ENCODE measurements around the gene ANKRD6.

ANKRD6 gene

DNA sequence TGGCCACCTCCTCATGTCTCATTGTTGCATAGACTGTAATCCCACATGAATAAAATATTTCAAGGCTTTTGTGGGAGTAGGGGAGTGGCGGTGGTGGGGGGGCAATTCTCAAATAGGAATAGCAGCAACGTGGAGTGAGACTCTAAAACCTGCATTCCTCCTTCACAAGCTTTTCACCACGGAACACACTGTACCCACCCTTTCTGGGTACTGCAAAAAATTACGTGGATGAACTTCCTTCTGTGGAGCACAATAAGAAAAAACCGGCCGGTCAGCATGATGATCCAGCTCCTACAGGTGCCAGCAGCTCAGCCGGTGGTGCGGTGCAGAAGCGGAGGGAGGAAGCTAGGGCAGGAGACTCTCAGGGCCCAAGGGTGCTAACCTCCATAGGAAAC is 19.9 kb upstream of the ANKRD6 start:
- DNase-seq (ENCODE audit: low read depth in 2 of 2), result no peak

DNA sequence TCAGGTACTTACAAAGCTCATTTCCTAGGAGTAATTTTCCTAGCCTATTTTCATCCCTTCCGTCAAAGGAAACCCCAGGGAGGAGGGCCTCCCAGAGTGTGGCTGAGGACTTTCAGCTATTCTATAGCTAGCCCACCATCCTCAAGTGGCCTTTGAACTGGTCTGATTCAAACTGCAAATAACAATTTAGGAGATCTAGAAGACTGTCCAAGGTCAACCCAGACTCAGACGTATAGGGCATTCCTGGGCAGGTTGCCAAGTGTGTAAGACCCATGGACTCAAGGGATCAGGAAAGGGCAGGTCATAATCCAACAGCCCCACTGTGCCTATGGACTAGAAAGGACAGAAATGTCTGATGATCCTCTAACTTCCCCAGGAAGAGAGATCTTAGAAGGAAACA is 18.7 kb upstream of the ANKRD6 start:
- no peak for DNase-seq (ENCODE audit: low read depth in 2 of 2)

DNA sequence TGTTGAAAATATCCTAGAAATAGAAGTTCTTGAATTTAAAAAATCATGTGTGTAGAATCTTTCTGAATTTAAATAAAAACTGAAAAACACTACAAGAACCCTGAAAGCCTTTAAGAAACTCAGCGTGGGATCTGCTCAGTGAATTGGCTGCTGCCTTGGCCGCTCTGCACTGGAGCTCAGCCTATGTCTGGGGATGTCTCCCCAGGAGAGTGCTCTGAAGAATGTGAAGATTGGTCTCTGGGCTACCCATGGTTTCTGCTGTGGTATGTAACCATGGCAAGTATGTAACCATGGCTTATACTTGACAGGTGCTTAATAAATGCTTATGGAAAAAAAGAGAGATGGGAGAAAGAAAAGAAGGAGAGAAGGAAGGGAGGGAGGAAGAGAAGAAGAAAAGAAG is 17.8 kb upstream of the ANKRD6 start:
- no peak for DNase-seq (ENCODE audit: low read depth in 2 of 2)

DNA sequence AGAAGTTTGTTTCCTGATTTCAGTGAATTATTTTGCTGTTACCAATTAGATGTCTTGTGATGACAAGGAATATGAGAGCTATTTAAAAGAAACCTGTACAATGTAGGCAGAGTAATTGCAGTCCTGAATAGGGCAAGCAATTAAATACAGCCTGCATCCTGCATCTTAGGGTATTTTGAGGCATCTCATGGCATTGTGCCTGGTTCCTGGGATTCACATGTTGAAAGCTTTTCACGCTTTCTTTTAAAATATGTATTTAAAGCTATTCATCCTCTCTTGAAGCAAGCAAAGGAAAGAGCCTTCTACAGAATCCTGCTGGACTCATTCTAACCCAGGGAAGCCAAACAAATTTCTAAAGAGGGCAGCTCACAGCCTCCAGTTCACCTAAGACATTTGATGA is 16.2 kb upstream of the ANKRD6 start:
- no peak for DNase-seq (ENCODE audit: low read depth in 2 of 2)

DNA sequence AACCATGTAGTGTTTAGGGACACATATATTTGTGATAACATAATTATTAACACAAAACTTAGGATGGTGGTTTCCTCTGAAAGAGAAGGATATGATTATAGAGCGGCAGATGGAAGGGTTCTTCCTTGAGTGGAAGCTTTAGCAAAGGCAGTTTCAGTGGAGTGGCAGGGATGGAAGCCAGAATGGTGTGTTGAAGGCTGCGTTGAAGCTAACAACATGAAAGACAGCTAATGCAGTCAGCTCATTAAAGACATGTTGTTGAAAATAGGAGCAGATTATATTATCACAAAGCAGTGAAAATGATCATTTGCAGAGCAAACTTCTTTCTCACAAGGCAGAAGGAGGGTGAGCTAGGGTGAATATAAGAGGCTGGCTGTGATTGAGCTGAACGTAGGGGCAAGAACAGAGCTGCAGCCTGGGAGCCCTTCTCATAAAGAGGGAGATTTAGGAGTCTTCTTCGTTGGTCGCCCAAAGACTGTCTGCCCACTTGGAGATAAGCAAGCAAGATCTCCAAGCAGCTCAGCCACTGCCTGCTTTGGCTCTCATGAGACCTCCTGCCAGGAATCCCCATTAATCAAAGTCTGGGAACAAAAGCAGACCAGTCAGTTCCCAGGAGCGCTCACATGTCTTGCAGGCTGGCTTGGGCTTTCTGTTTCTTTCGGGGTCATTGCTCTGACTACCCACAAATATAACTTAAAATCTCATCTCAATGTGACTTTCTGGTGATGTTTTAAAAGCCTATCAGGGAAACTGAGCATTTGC is 2.6 kb upstream of the ANKRD6 start:
- DNase-seq (ENCODE audit: low read depth in 2 of 2), result no peak

DNA sequence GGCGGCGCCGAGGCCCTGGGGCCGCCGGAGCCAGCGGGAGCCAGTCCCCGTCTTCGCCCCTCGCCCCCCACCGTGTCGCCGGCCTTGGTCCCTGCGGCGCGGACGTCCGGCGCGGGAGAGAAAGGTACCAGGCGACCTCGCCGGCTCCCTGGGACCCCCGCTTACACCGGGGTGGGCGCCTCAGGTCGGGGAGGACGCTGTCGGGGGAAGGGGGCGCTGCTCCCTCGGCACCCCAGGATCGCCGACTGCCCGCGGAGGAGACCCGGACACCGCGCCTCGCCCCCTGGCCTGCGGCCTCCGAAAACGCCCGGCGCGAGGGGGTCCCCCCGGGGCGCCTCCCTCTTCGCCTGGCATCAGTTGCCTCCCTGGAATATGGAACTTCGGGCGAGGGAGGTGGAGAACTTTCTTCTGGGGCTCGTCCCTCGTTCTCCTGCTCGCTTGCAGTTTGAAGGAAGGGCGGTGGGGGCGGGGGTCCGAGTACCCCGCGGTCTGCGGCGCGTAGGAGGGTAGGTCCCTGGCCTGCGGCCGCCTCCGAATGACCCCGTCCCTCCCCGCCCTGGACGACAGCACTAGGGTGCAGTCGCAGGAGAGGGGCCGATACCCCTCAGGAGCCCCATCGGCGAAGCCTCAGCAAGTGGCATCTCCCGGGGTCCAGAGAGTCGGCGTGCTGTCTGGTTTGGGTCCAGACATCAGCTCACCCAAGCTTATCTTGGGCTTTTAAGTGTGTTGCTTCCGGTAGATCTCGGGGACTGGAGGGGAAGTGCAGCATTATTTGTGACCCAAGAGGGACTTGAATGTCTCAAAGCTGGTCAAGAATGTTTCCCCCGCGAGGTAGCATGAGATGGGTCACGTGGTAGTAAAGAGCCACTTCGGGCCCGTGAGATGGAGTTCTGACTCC is 549 bp downstream of the ANKRD6 start:
- no peak for DNase-seq (ENCODE audit: low read depth in 2 of 2)

DNA sequence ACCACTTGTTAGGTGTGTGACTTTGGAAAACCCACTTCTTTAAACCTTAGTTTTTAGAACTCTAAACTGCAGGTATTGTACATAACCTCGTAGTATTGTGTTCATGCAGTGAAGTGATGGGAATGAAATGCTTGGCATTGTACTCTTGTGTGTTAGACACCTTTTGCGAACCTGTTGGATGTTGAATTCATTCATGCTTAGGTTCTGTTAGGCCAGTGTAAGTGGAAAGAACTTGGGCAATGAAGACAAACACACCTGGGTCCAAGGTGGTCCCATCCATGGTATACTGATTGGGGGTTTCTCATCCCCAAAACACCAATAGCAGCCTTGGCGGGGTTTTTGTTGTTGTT is 1.2 kb downstream of the ANKRD6 start:
- DNase-seq (ENCODE audit: low read depth in 2 of 2), result no peak

DNA sequence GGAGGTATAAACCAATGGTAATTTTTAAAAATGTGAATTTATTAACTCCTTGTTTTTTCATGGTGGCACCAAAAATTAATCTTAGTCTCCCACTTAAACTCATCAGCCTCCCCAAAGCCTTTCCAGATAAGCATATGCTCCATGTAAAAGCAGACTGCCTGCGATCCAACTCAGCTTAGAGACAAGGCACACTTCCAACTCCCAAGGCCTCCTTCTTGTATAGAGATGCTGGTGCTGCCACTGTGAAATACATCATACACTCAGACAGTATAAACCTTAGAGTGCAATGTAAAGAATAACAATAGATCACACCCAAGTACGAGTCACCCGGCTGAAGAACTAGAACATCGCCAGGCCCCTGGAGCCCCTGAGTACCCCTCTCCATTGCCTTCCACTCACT is 2.0 kb downstream of the ANKRD6 start:
- no peak for DNase-seq (ENCODE audit: low read depth in 2 of 2)

DNA sequence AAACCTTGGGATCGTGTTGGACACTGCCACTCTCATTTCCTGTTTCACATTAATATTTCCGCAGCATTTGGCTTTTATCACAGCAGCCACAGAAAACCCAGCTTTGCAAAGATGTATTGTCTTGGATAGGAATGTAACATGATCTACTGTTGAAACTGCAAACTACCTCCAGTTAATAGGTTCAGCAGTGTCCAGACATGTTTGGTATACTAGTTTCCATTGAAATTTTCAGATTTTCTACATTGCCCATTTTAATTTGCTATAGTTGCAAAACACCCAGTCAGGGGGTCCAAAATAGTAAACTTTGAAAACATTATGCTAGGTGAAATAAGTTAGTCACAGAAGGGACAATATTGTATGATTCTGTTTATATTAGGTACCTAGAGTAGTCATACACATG is 3.3 kb downstream of the ANKRD6 start:
- DNase-seq (ENCODE audit: low read depth in 2 of 2), result no peak

DNA sequence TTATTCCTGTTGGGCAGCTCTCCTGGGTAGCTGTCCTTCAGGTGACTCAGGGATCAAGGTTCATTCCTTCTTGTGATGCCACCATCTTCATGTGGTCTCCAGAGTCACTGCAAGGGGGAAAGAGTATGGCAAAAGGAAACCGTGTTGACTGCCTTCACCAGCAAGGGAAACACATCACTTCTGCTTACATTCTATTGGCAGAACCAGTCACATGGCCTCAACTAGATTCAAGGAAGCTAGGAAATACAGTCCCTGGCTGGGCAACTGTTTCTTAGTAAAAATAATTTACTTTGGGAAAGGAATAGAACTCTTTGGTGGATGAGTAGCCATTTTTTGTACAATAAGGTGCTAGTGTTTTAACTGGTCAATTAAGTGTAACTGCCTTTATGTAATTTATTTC is 5.3 kb downstream of the ANKRD6 start:
- no peak for DNase-seq (ENCODE audit: low read depth in 2 of 2)

DNA sequence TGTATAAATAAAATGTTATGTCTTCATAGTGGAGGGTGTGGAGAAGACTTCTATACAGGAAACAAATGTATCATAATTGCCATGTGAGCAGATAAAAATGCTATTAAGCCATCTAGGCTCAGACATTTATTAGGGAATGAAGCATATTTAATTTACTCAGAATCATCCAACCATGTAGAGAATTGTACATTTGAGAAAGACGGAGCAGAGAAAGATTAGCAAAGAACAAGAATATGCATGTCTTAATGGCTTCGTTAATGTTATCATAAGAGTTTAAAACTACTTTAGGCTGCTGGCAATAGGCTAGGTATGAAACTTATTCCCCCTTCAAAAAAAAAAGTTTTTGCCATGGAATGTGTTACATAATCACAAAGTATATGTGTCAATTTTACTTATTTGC is 6.1 kb downstream of the ANKRD6 start:
- DNase-seq (ENCODE audit: low read depth in 2 of 2), result no peak

DNA sequence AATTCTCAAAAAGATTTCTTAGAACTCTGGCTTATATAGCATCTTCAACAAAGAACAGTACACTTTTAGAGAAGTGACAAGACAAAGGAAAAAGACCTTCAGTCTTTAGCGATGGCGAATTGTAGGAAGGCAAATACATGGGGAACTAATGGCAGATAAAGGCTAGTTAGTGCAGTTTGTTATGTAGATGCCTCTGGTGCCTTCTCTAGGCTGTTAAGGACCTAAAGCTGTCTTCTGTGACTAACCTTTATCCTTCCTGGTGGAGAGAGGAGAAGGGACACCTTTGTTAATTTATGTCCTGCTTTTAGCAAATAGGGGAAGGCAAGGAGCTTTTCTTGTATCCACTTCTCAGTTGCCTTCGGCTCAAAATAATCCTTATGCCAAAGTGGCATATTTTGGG is 7.2 kb downstream of the ANKRD6 start:
- DNase-seq (ENCODE audit: low read depth in 2 of 2), result no peak

DNA sequence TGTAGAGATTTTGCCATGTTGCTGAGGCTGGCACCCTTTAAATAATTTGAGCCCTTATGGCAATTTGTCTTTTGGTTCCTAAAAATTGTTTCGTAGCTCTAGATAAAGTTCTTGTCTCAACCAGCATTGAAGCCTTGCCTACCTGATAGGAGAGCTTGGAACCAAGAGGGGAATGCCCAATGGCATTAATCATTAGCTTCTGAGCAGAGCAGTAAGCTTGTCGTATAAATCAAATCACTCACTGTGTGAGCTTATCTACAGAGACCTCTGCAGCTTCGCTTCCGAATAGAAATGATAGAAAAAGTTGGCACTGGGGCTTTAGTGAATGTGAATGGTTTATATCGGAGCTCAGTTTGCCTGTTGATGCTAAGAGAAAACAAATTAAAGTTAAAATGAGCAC is 10.7 kb downstream of the ANKRD6 start:
- DNase-seq (ENCODE audit: low read depth in 2 of 2), result no peak

DNA sequence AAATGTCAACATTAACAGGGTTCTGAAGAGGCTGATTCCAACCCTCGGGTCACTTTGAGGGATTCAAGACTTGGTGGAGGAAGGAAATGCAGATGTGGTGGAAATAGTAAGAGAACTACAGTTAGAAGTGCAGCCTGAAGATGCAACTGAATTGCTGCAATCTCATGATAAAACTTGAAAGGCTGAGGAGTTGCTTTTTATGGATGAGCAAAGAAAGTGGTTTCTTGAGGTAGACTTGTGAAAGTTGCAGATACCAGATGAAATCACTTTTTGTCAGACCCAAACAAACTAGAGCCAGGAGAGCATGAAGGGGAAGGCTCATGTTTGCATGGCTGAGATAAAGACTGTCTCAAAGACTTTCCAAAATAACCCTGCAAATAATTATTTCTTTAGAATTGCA is 16.2 kb downstream of the ANKRD6 start:
- no peak for DNase-seq (ENCODE audit: low read depth in 2 of 2)

DNA sequence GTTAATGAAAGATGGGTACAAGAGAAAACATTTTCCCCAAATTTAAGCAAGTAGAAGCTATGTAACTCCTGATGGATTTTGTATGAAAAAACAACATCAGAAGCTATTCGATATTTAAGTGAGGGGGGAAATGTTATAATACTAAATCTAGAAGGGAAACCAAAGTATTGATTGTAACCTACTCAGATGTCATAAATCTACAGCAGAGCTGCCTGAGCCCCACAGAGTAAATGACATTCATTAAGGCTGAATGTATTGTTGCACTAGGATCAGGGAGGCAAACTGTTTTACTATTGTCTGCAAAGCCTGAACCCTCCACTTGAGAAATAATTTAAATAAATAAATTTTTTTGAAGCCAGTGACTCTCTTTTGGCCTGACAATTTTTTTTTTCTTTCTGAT is 19.3 kb downstream of the ANKRD6 start:
- DNase-seq (ENCODE audit: low read depth in 2 of 2), result no peak

DNA sequence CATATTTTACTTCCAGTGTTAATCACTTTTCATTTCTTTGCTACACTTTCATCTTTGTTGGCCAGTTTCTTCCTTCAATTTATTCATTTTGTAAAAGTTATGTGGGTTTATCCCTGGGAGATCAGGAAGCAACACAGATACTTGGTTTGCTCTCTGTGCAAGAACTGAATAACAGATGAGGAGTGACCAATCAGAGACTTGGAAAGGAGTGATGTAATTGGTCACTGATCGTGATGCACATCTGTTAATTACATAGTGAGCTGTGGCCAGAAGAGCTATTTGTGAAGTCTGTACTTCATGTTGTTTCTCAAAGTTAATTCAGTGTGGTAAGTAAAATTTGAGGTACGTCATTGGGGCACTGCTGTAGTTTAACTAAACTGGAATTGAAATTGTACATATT is 21.3 kb downstream of the ANKRD6 start:
- DNase-seq (ENCODE audit: low read depth in 2 of 2), result no peak

DNA sequence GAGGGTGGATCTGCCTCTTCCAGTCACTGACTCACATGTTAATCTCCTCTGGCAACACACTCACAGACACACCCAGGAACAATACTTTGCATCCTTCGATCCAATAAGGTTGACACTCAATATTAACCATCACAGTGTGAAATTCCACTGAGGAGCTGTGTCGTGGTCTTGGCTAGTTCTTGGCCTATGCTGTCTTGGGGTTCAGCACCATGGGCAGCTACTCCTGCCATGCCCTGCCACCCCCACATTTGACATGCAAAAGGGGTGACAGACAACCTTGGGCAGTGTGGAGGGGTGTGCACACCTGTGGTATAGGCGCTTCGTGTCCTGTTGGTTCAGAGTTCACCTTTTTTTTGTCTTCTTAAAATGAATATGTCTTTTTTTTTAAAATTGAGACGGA is 25.8 kb downstream of the ANKRD6 start:
- no peak for DNase-seq (ENCODE audit: low read depth in 2 of 2)

DNA sequence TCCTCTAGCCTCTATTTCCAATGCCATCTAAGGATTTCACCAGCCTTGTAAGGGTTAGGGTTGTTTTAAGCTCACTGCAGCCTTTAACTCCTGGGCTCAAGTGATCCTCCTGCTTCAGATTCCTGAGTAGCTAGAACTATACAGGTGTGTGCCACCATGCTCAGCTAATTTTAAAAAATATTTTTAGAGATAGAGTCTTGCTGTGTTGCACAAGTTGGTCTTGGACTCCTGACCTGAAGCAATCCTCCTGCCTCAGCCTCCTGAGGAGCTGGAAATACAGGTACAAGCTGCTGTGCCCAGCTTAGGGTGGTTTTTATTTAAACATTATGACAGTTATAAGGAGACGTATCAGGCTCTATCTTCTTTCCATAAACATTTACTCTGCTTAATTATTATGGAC is 26.5 kb downstream of the ANKRD6 start:
- DNase-seq (ENCODE audit: low read depth in 2 of 2), result no peak

DNA sequence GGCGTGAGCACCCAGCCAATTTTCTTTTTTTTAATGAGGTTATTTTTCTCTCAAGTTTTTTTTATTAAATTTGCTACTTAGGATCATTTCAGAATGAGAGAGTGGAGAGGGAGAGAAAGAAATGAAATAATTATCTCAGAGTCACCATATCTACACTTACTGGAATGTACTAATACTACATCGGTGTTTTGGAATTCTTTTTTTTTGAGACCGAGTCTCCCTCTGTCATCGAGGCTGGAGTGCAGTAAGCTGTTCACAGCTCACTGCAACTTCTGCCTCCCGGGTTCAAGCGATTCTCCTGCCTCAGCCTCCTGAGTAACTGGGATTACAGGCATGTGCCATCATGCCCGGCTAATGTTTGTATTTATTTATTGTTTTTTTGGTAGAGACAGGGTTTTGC is 27.8 kb downstream of the ANKRD6 start:
- DNase-seq (ENCODE audit: low read depth in 2 of 2), result no peak

DNA sequence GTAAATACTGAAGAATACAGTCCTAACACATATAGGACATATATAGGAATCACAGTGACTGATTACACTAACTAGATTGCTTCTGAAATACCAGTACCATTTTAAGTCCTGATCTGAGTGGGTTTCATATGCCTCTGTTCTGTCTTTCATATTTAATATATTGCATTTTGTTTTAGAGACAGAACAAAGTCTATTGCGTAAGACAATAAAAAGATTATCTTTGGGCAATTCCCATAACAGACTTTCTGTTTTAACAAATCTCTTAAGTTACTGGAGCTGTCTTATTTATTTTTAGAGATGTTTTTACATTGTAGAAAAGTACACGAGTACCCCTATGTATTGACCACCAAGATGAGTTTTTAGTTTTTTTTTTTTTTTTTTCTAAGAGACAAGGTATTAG is 29.6 kb downstream of the ANKRD6 start:
- DNase-seq (ENCODE audit: low read depth in 2 of 2), result no peak

DNA sequence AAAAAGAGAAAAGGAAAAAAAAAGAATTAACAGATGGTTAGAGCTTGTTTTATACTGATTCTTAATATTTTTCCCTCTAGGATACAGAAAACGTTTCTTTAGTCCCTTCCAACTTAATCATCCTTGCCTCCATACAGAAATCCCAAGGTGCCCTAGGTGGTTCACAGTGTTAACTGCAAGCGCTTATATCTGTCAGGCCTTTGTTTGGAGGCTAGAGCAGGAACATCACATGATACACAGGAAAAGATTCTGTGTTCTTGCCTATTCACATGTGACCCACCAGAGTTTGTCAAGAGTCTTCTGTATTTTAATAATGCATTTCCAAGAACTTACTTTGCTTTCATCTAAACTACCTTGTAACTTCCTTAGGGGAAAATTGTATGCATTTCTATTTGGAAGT is 31.3 kb downstream of the ANKRD6 start:
- DNase-seq (ENCODE audit: low read depth in 2 of 2), result no peak

DNA sequence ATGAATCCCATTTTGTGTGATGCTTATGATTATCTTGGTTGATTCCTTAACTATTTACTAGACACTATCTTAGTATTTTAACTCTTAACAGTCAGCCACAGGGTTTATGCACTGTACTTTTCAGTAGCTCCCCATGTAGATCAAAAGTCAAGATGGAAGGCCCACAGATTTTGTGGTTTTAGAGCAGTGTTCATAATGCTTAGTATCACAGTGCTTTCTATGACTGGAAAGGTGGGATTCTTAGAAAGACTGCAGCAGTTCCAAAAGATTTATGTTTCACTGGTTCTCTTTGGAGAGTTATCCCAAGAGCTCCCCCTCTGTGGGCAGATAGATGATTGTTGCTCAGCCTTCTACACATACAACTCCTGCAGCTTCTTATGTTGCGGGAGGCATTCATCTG is 34.5 kb downstream of the ANKRD6 start:
- DNase-seq (ENCODE audit: low read depth in 2 of 2), result no peak

DNA sequence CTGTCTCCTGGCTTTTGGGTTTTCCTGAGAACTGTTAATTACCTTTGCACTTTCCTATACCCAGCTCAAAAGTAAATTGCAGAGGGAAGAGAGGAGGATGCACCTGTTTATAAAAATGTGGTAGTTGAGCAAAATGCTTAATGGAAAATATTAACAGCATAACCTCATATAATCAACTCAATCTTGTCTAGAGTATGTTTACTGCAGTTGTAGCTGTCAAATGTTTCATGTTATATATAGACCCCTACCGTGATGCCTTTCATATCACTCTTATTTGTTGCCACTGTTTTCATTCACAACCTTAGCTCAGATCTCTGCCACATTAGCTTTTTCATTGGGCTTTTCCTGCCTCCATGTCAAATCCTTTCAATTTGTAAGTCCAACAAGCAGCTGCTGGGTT is 36.0 kb downstream of the ANKRD6 start:
- no peak for DNase-seq (ENCODE audit: low read depth in 2 of 2)
